Renal cortical epithelial cell (primary cell): Measurements from ENCODE around the gene TSACC. TPM values are rescaled to one million over a fixed set of nuclear protein-coding genes. Genes with fewer than 3 reads are reported as not detected.

ENCODE experiments used
- DNase-seq: peaks from one replicate; pipeline ENCODE4 v3.0.0-alpha.2; 2011; ENCODE audit warnings: low read depth
- total RNA-seq: library from RNA; depleted of rRNA; stranded (reverse); fragments of >200 nt; gene quantifications from 2 replicates; pipeline ENCODE4 v1.2.3, GENCODE V29; 2014

Gene TSACC
- total RNA-seq, 1 donor from 2014 or later, result not detected

- DNase-seq, result no peak
Measured at GRCh38 chr1:156376146-156376545, 37.8 kb downstream of the TSACC start.

GRCh38 chr1:156376958-156377919 lies 38.9 kb downstream of the TSACC start:
- DNase-seq, result no peak

- DNase-seq, result no peak
Measured at GRCh38 chr1:156378557-156378956, 40.2 kb downstream of the TSACC start.

- DNase-seq, result no peak
Measured at GRCh38 chr1:156379420-156380165, 41.3 kb downstream of the TSACC start.

- DNase-seq, result no peak
Measured at GRCh38 chr1:156382561-156382960, 44.2 kb downstream of the TSACC start.

- peak; percentile 19 for DNase-seq
Measured at GRCh38 chr1:156383023-156383422, 44.7 kb downstream of the TSACC start.

GRCh38 chr1:156384007-156384406 lies 45.7 kb downstream of the TSACC start:
- DNase-seq, result no peak

GRCh38 chr1:156384658-156385057 lies 46.3 kb downstream of the TSACC start:
- DNase-seq, result no peak

- DNase-seq, result peak; percentile 37
Measured at GRCh38 chr1:156385534-156386031, 47.3 kb downstream of the TSACC start.

- DNase-seq, result no peak
Measured at GRCh38 chr1:156386134-156386901, 48.0 kb downstream of the TSACC start.

GRCh38 chr1:156386949-156387869 lies 48.9 kb downstream of the TSACC start:
- DNase-seq, result no peak

GRCh38 chr1:156387870-156388173 lies 49.5 kb downstream of the TSACC start:
- DNase-seq, result no peak

- no peak for DNase-seq
Measured at GRCh38 chr1:156388174-156389137, 50.1 kb downstream of the TSACC start.

- no peak for DNase-seq
Measured at GRCh38 chr1:156389311-156389710, 51.0 kb downstream of the TSACC start.

GRCh38 chr1:156390469-156391365 lies 52.4 kb downstream of the TSACC start:
- DNase-seq, result no peak

- DNase-seq, result no peak
Measured at GRCh38 chr1:156391366-156391677, 53.0 kb downstream of the TSACC start.

GRCh38 chr1:156391701-156392100 lies 53.4 kb downstream of the TSACC start:
- DNase-seq, result no peak

GRCh38 chr1:156392452-156392853 lies 54.1 kb downstream of the TSACC start:
- no peak for DNase-seq

GRCh38 chr1:156393095-156393494 lies 54.8 kb downstream of the TSACC start:
- no peak for DNase-seq
